ENCODE data around the gene HACE1. TPM values are rescaled to one million over a fixed set of nuclear protein-coding genes. Genes with fewer than 3 reads are reported as not detected.

HACE1 gene
- total RNA-seq, 1 donor from 2014 or later, result 48.7 TPM

GRCh38 chr6:104685871-104686549 lies 173.7 kb downstream of the HACE1 start:
- no peak for DNase-seq

DNA sequence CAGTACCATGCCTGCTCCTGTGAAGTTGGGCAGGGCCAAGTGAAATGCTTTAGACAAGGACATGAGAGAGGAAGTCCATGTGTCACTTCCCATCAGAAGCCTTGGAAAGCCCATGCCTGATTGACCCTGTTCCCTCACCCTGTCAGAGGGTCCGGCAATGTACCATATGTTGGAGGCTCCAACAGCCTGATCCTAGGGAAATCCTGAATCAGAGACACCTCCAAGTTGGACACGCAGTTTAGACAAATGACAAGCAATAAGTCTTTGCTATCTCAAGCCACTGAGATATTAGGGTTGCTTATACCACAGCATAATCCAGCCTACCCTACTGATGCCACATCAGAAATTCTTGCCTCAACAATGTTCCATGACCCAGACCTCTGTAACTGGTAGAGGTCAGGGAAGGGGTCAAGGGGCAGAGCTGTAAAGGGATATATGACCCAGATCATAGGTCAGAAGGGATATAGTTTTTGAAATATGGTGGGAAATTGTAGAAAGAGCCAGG lies 174.8 kb downstream of the HACE1 start:
- DNase-seq, result no peak

DNA sequence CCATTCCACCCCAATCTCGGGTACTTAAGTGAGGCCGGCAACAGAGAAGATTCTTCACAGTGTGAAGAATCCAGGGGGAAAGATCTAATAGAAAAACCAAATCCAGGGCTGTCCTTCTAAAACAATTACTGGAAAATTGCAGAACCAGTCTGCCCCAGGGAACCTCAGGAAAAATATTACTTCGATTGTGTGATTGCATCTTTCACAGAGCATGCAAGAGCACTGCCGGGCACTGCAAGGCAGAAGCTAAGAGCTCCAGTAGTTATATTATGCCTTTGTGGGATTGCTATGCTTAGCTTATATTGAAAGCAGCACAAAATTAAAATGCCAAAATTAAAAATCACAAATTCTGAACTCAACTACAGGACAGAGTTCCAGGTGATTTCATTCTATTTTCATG lies 175.9 kb downstream of the HACE1 start:
- DNase-seq, result no peak

DNA sequence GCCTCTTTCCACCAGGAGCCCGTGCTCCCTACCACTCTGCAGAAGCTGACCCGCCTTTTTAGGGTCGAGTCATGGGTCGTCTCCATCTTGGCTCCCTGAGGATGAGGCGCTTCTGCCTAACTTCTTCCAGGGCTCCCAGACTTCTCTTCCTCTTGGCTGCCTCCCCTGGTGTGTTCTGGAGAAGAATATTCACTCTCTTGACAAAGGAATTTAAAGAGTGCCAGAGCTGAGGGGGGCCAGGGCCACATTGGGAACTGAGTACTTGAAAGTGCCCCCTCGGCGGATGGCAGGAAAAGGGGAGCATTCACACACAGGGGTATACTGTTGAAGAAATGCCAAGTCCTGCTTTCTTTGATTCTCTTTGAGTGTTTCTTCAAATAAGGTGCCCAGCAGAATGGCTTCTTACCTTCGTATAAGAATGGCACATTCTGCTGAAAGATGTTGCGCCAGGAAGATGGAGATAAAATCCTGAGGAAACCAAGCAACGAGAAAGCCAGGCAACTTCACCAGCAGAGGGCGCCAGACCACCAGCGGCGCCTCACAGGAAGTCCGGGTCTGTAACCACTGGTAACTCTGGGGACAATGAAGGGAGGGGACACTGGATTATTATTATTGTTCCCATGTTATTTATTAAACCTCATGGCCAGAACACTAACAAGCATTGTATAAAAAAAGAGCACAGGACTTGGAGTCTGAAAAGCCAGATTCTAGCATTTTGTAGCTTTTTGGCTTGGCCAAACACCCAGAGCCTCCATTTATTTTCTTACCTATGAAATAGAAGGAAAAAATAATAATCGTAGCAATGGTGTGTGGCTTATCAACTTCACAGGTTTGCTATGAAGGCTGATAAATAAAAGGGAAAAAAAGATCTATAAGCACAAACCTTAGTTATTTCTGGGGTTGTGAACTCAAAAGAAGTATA lies 176.7 kb downstream of the HACE1 start:
- no peak for DNase-seq

GRCh38 chr6:104680539-104680938 lies 179.2 kb downstream of the HACE1 start:
- no peak for DNase-seq

DNA sequence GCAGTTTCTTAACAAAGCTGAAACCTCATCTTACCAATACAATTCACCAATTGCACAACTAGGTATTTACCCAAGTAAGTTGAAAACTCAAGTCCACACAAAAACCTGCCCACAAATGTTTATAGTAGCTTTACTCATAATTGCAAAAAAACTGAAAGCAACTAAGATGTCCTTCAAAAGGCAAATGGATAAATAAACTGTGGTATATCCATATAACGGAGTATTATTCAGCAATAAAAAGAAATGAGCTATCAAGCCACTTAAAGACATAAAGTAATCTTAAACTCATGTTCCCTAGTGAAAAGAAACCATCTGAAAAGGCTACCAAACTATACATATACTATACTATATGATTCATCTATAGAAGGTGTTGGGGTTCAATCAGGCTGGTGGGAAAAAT lies 179.7 kb downstream of the HACE1 start:
- DNase-seq, result no peak

Small RNA genes lying within 50 kb of the gene (small RNA-seq; reads per million reads assigned to genes)
- not detected for gene RNU6-897P

Other genes starting within 250 kb of the HACE1 start
- gene LIN28B, start 97.2 kb upstream of the HACE1 start, total RNA-seq, result 0.16 TPM

Measured in occipital lobe (tissue), 3 donors.